Stimulated activated CD8-positive, alpha-beta memory T cell treated with anti-CD3 and anti-CD28 coated beads, Interleukin-7, amount 100 ng/mL, for 48 hours (primary cell): ENCODE data around the gene MX1.

Source experiments
- DNase-seq, 2 donors: peaks; one replicate each; pipeline ENCODE4 v3.0.0-alpha.2; 2020; ENCODE audit warnings: low read depth in 1 of 2; ENCODE audit errors: extremely low read depth in 1 of 2

Gene MX1

DNA sequence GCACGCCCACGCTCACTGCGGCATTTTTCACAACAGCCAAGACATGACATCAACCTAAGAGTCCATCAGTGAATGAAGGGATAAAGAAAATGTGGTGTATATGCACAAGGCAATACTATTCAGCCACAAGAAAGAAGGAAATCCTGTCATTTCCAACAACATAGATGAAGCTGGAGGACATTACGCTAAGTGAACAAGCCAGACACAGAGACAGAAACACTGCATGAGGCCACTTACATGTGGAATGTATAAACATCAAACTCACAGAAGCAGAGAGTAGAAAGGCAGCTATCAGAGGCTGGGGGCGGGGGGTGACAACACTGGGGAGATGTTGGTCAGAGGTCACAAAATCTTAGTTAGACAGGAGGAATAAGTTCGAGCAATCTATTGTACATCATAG lies 61.0 kb downstream of the MX1 start:
- no peak for DNase-seq

GRCh38 chr21:41488080-41488479 lies 62.0 kb downstream of the MX1 start:
- DNase-seq: no peak

- DNase-seq: no peak
Measured at GRCh38 chr21:41489329-41489728, 63.3 kb downstream of the MX1 start.

DNA sequence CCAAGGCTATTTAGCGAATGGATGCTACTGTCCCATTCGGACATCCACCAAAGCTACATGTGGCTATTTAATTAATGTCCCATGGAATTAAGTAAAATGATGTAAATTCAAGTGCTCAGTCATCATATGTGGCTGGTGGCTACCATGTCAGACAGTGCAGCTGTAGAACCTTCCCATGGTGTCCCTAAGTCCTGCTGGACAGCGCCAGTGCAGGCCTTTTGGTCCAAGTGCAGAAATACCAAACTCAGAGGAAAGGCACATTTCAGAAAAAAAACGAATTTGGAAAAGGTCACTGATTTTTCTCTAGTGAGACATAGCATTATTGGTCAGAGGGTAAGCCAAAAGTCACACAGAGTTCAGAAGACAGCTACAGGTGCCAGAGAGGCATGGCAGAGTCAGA lies 64.3 kb downstream of the MX1 start:
- DNase-seq: no peak

DNA sequence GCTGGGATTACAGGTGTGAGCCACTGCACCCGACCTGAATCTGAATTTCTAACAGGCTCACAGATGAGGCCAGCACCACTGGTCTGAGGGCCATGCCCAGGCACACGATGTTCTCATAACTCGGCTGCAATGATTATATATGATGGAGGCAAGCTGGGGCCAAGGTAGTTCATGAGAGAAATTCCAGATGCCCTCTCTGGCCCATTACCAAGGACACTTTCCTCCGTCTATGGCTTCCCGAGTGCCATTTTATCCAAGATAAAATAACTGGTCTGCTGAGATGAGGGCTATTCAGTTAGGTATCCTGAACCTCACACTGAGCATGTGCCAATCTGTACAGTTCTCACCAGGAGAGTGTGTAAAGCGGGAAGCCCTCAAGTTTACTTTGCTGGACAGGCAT lies 65.4 kb downstream of the MX1 start:
- no peak for DNase-seq

DNA sequence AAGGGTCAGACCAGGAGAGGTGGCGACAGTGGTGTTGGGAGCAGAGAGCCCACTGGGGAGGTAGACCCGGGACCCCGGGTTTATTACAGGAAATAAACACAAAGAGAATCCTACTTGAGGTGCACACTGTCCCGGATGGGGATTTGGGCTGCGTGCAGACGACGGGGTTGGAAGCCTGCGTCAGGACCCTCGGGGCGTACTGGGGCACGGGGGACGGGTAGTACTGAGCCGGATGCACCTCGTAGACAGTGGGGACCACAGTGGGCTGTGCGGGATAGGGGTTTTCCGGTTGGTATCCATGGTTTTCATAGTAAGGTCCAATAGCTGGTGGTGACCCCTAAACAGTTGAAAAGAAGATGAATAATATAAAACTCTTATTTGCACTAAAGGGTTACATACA lies 68.2 kb downstream of the MX1 start:
- DNase-seq: no peak

GRCh38 chr21:41497008-41497407 lies 71.0 kb downstream of the MX1 start:
- no peak for DNase-seq

- no peak for DNase-seq
Measured at GRCh38 chr21:41497788-41498187, 71.7 kb downstream of the MX1 start.

DNA sequence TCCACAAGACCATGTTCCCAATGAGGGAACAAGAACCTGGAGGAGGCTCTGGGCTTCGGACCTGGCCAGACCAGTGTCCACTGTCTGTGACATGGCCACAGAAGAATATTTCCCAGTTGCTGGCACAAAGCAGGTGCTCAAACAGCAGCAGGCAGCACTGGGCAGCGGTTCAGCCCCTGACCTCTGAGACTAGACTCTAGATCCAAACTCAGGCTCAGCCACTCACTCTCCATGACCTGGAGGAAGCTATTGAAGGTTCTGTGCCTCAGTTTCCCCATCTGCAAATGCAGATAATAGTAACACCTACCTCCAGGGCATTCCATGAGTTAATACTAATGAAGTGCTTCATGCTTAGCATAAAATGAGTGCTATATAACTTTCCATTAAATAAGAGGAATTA lies 73.9 kb downstream of the MX1 start:
- DNase-seq: no peak

GRCh38 chr21:41500363-41500762 lies 74.3 kb downstream of the MX1 start:
- DNase-seq: no peak

DNA sequence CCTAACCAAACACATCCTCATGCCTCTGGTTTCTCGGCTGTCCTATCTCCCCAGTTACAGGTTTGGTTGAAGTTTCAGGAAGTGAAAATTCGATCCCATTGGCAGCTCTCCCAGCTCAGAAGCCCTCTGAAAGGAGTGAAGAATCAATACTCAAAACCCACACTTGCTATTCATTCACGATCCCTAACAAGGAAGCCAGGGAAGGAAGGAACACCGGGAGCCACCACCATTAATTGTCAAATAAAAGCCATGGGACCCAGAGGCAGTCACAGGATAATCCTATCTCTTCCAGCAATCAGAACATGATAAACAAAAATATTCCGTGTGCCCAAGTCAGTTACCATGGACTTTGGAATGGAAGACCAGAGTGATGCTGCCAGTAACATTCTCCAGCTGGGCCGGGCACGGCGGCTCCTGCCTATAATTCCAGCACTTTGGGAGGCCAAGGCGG lies 74.9 kb downstream of the MX1 start:
- DNase-seq: no peak

- DNase-seq: no peak
Measured at GRCh38 chr21:41501919-41502318, 75.9 kb downstream of the MX1 start.

DNA sequence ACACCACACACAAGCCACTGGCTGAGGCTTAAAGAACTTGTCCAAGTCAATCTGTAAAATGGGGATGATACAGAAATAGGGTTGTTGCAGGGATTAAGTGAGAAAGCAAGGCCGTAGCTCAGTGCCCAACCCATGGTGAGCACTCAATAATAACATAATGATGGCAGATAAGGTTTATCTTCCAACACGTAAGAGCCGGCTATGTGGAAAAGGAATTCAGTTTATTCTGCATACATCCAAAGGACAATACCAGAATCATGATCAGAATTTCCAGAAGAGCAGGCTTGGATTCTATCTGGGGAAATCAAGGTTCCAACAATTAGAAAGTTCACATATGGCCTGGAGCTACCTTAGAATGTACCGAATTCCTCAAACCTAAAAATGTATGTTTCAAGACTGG lies 77.3 kb downstream of the MX1 start:
- DNase-seq: no peak

DNA sequence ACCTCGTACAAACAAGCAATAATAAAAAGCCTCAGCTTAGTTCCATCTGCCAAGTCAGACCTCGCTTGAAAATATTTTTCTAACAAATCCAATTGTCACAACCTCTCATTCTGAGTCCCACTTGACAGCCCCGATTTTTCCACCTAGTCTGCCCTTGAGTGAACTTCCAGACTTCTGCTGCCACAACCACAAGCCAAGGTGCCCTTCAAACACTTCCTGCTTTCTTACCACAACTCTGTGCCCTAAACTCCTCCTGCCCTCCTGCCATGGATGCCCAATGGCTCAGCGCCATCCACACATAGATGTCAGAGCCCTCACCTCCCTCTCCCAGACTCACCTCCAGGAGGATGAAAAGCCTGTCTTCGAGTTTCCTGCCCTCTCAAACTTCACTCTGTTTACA lies 78.0 kb downstream of the MX1 start:
- no peak for DNase-seq

- no peak for DNase-seq
Measured at GRCh38 chr21:41506005-41506594, 80.1 kb downstream of the MX1 start.

- DNase-seq: no peak
Measured at GRCh38 chr21:41506611-41507520, 80.8 kb downstream of the MX1 start.

GRCh38 chr21:41507521-41508414 lies 81.7 kb downstream of the MX1 start, which contains the start of gene TMPRSS2:
TMPRSS2 (minus strand) TSS chr21:41508158; CDS start chr21:41498133, 10,025 bp downstream.
- no peak for DNase-seq

GRCh38 chr21:41508415-41509144 lies 82.5 kb downstream of the MX1 start:
- DNase-seq: no peak
